ENCODE data around the gene MYO1G. TPM values are rescaled to one million over a fixed set of nuclear protein-coding genes. Genes with fewer than 3 reads are reported as not detected.

Gene MYO1G
- total RNA-seq, 1 donor from 2014 or later: not detected

GRCh38 chr7:44982970-44983369 is 4.2 kb upstream of the MYO1G start:
- Histone ChIP-seq H3K27me3 (no peaks in the 10 kb centered on the region), H3K4me2 (no peak overlapping the region), H3K9me3 (ENCODE audit: low read depth) (no peaks in the 10 kb centered on the region), H3F3A (ENCODE audit: low read depth) (peaks cover 64% of the 10 kb centered on the region), H3K9ac (no peak overlapping the region), H3K36me3 (peaks cover 7% of the 10 kb centered on the region), H3K4me1 (peaks cover 22% of the 10 kb centered on the region), H3K79me2 (ENCODE audit: low read depth) (peaks cover 38% of the 10 kb centered on the region), H2AFZ (replicated peaks) (no peak overlapping the region), H3K4me3 (no peak overlapping the region), H3K27ac (no peak overlapping the region), H4K20me1 (ENCODE audit: low read depth) (peaks cover 16% of the 10 kb centered on the region)
- Mint-ChIP-seq H3K4me3 (no peak overlapping the region), H3K27ac (no peak overlapping the region), H3K4me1 (peaks cover 25% of the 10 kb centered on the region), H3K27me3 (ENCODE audit: insufficient read depth, low read depth) (peaks cover 12% of the 10 kb centered on the region), H3K36me3 (peaks cover 31% of the 10 kb centered on the region), H3K9me3 (no peaks in the 10 kb centered on the region)
- no peak for DNase-seq (ENCODE audit: low spot score)
- no peak for TF ChIP-seq EZH2 (IDR thresholded peaks at IDR 0.05)
- TF ChIP-seq EZH2phosphoT487 (IDR thresholded peaks at IDR 0.05): no peak
- TF ChIP-seq, protein P1, sequence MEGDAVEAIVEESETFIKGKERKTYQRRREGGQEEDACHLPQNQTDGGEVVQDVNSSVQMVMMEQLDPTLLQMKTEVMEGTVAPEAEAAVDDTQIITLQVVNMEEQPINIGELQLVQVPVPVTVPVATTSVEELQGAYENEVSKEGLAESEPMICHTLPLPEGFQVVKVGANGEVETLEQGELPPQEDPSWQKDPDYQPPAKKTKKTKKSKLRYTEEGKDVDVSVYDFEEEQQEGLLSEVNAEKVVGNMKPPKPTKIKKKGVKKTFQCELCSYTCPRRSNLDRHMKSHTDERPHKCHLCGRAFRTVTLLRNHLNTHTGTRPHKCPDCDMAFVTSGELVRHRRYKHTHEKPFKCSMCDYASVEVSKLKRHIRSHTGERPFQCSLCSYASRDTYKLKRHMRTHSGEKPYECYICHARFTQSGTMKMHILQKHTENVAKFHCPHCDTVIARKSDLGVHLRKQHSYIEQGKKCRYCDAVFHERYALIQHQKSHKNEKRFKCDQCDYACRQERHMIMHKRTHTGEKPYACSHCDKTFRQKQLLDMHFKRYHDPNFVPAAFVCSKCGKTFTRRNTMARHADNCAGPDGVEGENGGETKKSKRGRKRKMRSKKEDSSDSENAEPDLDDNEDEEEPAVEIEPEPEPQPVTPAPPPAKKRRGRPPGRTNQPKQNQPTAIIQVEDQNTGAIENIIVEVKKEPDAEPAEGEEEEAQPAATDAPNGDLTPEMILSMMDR (IDR thresholded peaks at IDR 0.05): no peak

- H3K4me3 Mint-ChIP-seq: no peak overlapping the region
- Histone ChIP-seq H3K36me3 (peaks cover 7% of the 10 kb centered on the region), H3K9ac (no peak overlapping the region), H3K27me3 (no peaks in the 10 kb centered on the region), H3K4me3 (no peak overlapping the region), H3K27ac (no peak overlapping the region), H4K20me1 (ENCODE audit: low read depth) (peaks cover 16% of the 10 kb centered on the region), H3K4me1 (peaks cover 22% of the 10 kb centered on the region), H3K79me2 (ENCODE audit: low read depth) (peaks cover 34% of the 10 kb centered on the region), H3F3A (ENCODE audit: low read depth) (peaks cover 60% of the 10 kb centered on the region), H3K9me3 (ENCODE audit: low read depth) (no peaks in the 10 kb centered on the region), H3K4me2 (no peak overlapping the region), H2AFZ (replicated peaks) (no peak overlapping the region)
- no peaks in the 10 kb centered on the region for H3K9me3 Mint-ChIP-seq
- TF ChIP-seq EZH2 (IDR thresholded peaks at IDR 0.05) (no peak), EZH2phosphoT487 (IDR thresholded peaks at IDR 0.05) (no peak)
- TF ChIP-seq, protein P1 (IDR thresholded peaks at IDR 0.05): no peak
- H3K27ac Mint-ChIP-seq: no peak overlapping the region
- H3K27me3 Mint-ChIP-seq (ENCODE audit: insufficient read depth, low read depth): peaks cover 12% of the 10 kb centered on the region
- H3K4me1 Mint-ChIP-seq: peaks cover 25% of the 10 kb centered on the region
- peaks cover 31% of the 10 kb centered on the region for H3K36me3 Mint-ChIP-seq
- no peak for DNase-seq (ENCODE audit: low spot score)
These were observed 3.7 kb upstream of the MYO1G start for GRCh38 chr7:44982535-44982923.

GRCh38 chr7:44981035-44981706 is 2.4 kb upstream of the MYO1G start:
- H3K9me3 Mint-ChIP-seq: no peaks in the 10 kb centered on the region
- peaks cover 19% of the 10 kb centered on the region for H3K4me1 Mint-ChIP-seq
- Histone ChIP-seq H3K27me3 (no peaks in the 10 kb centered on the region), H3K4me1 (peaks cover 15% of the 10 kb centered on the region), H2AFZ (replicated peaks) (no peak overlapping the region), H4K20me1 (ENCODE audit: low read depth) (peaks cover 16% of the 10 kb centered on the region), H3K9ac (no peak overlapping the region), H3K79me2 (ENCODE audit: low read depth) (peaks cover 26% of the 10 kb centered on the region), H3K4me3 (no peak overlapping the region), H3K9me3 (ENCODE audit: low read depth) (no peaks in the 10 kb centered on the region), H3K4me2 (no peak overlapping the region), H3K36me3 (peaks cover 7% of the 10 kb centered on the region), H3F3A (ENCODE audit: low read depth) (peaks cover 46% of the 10 kb centered on the region), H3K27ac (no peak overlapping the region)
- no peak for DNase-seq (ENCODE audit: low spot score)
- TF ChIP-seq EZH2 (IDR thresholded peaks at IDR 0.05) (no peak), EZH2phosphoT487 (IDR thresholded peaks at IDR 0.05) (no peak)
- TF ChIP-seq, protein P1 (IDR thresholded peaks at IDR 0.05): no peak
- peaks cover 31% of the 10 kb centered on the region for H3K36me3 Mint-ChIP-seq
- no peak overlapping the region for H3K27ac Mint-ChIP-seq
- H3K27me3 Mint-ChIP-seq (ENCODE audit: insufficient read depth, low read depth): peaks cover 8% of the 10 kb centered on the region
- no peak overlapping the region for H3K4me3 Mint-ChIP-seq

Measured in neural progenitor cell (in vitro differentiated cells).